K562 (cell line): ENCODE measurements around the gene SLC8A1. TPM values are rescaled to one million over a fixed set of nuclear protein-coding genes. Genes with fewer than 3 reads are reported as not detected.

Source experiments
- ATAC-seq: fragments of 200-7000 bp; cut with Tn5 transposase; 3 replicates; pipeline ENCODE4 v1.9.1; 2020; ENCODE audit warnings: moderate library complexity
- BruUV-seq: library from RNA; stranded (reverse); fragments of 400-500 nt; replicated peaks from 2 replicates; lab custom pipeline; 2021; lab: Mats Ljungman, UMichigan
- CTCF ChIA-PET: fragments of 300-600 bp; formaldehyde crosslinking; extraction: SDS; loops from one replicate; lab custom pipeline; 2021; ENCODE audit warnings: low intra/inter-chr PET ratio; lab: Yijun Ruan, JAX
- POLR2A ChIA-PET: fragments of 300-600, 350-650 bp; sonication (Branson Sonifier 250); formaldehyde crosslinking; extraction: SDS; loops from one replicate; lab custom pipeline; 2021; ENCODE audit warnings: antibody characterized with exemption, inconsistent platforms; lab: Yijun Ruan, JAX
- DNase-seq, 4 experiments: peaks; one replicate each; pipeline versions ENCODE4 v3.0.0 to v3.0.0-alpha.2; 2011 to 2018; ENCODE audit warnings: low spot score in 3 of 4, mixed read lengths in 3 of 4; ENCODE audit errors: extremely low read depth in 1 of 4
- FAIRE-seq: peaks from 2 replicates; lab custom pipeline; 2011; peaks lifted over from hg19 to GRCh38; lab: Jason Lieb, UNC
- H2AFZ ChIP-seq: 2 replicates; pipeline ENCODE4 v1.6.0; 2011; ENCODE audit warnings: low read depth, low read length, control low read depth, inconsistent platforms
- H3K27ac ChIP-seq: fragments of 200-600 bp; 3 replicates; pipeline ENCODE4 v1.8.0; 2011; ENCODE audit warnings: low read depth, mild to moderate bottlenecking, control low read depth, inconsistent platforms, low read length, moderate library complexity, mixed read lengths; ENCODE audit errors: extremely low read depth
- H3K27me3 ChIP-seq, 2 experiments: fragments of 300-600 bp in 1 of 2; 2 replicates in 1 of 2; 3 replicates in 1 of 2; pipeline versions ENCODE4 v1.6.0 to v1.8.0; 2011; ENCODE audit warnings: inconsistent platforms in 2 of 2, low read length in 2 of 2, mild to moderate bottlenecking in 1 of 2, mixed read lengths in 1 of 2, moderate library complexity in 1 of 2; ENCODE audit not compliant: control insufficient read depth in 2 of 2, insufficient read depth in 2 of 2
- H3K36me3 ChIP-seq: fragments of 300-600 bp; 3 replicates; pipeline ENCODE4 v1.8.0; 2011; ENCODE audit warnings: mild to moderate bottlenecking, low read length, inconsistent platforms; ENCODE audit not compliant: control insufficient read depth, insufficient read depth
- H3K4me1 ChIP-seq, 2 experiments: fragments of 200-600 bp in 1 of 2; replicated peaks in 1 of 2; 2 replicates in 1 of 2; 3 replicates in 1 of 2; pipeline versions ENCODE4 v1.5.1 to v1.8.0; 2011; ENCODE audit warnings: inconsistent platforms in 2 of 2, low read length in 2 of 2, mild to moderate bottlenecking in 1 of 2, mixed read lengths in 1 of 2, moderate library complexity in 1 of 2; ENCODE audit not compliant: control insufficient read depth in 2 of 2, insufficient read depth in 2 of 2
- H3K4me2 ChIP-seq: 2 replicates; pipeline ENCODE4 v1.6.1; 2011; ENCODE audit warnings: low read length, control low read depth, inconsistent platforms, mixed read lengths; ENCODE audit not compliant: insufficient read depth
- H3K4me3 ChIP-seq: fragments of 200-600 bp; sonication (generic), shearing (Covaris generic); 2 replicates; pipeline ENCODE4 v1.5.1; 2016; ENCODE audit warnings: control low read depth, inconsistent platforms
- H3K79me2 ChIP-seq: fragments of 200-600 bp; 3 replicates; pipeline ENCODE4 v1.8.0; 2011; ENCODE audit warnings: low read length, inconsistent platforms; ENCODE audit not compliant: control insufficient read depth, insufficient read depth
- H3K9ac ChIP-seq, 2 experiments: 2 replicates each; pipeline versions ENCODE4 v1.6.0 to v1.6.1; 2011; ENCODE audit warnings: low read depth in 2 of 2, low read length in 2 of 2, control low read depth in 1 of 2, inconsistent platforms in 1 of 2, mild to moderate bottlenecking in 1 of 2, mixed read lengths in 1 of 2; ENCODE audit not compliant: insufficient read depth in 1 of 2
- H3K9me1 ChIP-seq: one replicate; pipeline ENCODE4 v1.6.0; 2011; ENCODE audit warnings: inconsistent platforms, mild to moderate bottlenecking, low read length, moderate library complexity; ENCODE audit not compliant: control insufficient read depth, insufficient read depth
- H3K9me3 ChIP-seq: replicated peaks from 2 replicates; pipeline ENCODE4 v1.5.1; 2011; ENCODE audit warnings: low read depth, low read length, inconsistent platforms; ENCODE audit not compliant: control insufficient read depth, insufficient read depth
- H4K20me1 ChIP-seq: replicated peaks from 2 replicates; pipeline ENCODE4 v1.6.1; 2011; ENCODE audit warnings: low read length, inconsistent platforms, mixed read lengths; ENCODE audit not compliant: control insufficient read depth, insufficient read depth
- CREB3 ChIP-seq: fragments of 450-650 bp; conservative IDR thresholded peaks from 2 replicates; pipeline ENCODE4 v1.6.1; 2016; ENCODE audit warnings: missing genetic modification characterization, low read depth, mild to moderate bottlenecking, missing compliant biosample characterization, moderate library complexity
- CTCF ChIP-seq, 3 experiments: IDR thresholded peaks in 2 of 3; conservative IDR thresholded peaks in 1 of 3; 2 replicates each; pipeline ENCODE4 v1.5.1; 2011 to 2012; ENCODE audit warnings: low read length in 3 of 3, mild to moderate bottlenecking in 3 of 3, control low read depth in 2 of 3, improper control_type of control experiment in 1 of 3, inconsistent platforms in 1 of 3, low read depth in 1 of 3, mixed read lengths in 1 of 3, moderate library complexity in 1 of 3; ENCODE audit not compliant: insufficient read depth in 2 of 3
- EGR1 ChIP-seq: fragments of 450-650 bp; conservative IDR thresholded peaks from 2 replicates; pipeline ENCODE4 v1.6.1; 2017; ENCODE audit warnings: mild to moderate bottlenecking
- ETV6 ChIP-seq, 3 experiments: fragments of 150-350 bp in 1 of 3; sonication (generic) in 1 of 3; formaldehyde crosslinking in 1 of 3; IDR thresholded peaks; 2 replicates each; pipeline versions ENCODE4 v1.6.1 to v1.8.0; 2014 to 2022; ENCODE audit warnings: borderline replicate concordance in 2 of 3, low read depth in 2 of 3, antibody characterized with exemption in 1 of 3, low read length in 1 of 3, mild to moderate bottlenecking in 1 of 3, missing genetic modification reagents in 1 of 3
- HLTF ChIP-seq: fragments of 450-650 bp; IDR thresholded peaks from 2 replicates; pipeline ENCODE4 v1.6.1; 2016
- KLF1 ChIP-seq: fragments of 450-650 bp; IDR thresholded peaks from 2 replicates; pipeline ENCODE4 v1.6.1; 2016; ENCODE audit warnings: missing genetic modification characterization, missing compliant biosample characterization
- MCM7 ChIP-seq, 2 experiments: fragments of 450-650 bp; IDR thresholded peaks; 2 replicates each; pipeline ENCODE4 v1.6.1; 2016 to 2018
- MTA2 ChIP-seq: fragments of 450-650 bp; IDR thresholded peaks from 2 replicates; pipeline ENCODE4 v1.6.1; 2016; ENCODE audit warnings: low read depth
- NFIC ChIP-seq: fragments of 450-650 bp; IDR thresholded peaks from 2 replicates; pipeline ENCODE4 v1.6.1; 2017; ENCODE audit warnings: mild to moderate bottlenecking, inconsistent platforms
- RAD21 ChIP-seq, 2 experiments: fragments of 250-450 bp in 1 of 2; fragments of 450-650 bp in 1 of 2; sonication (Bioruptor Pico) in 1 of 2; formaldehyde crosslinking in 1 of 2; IDR thresholded peaks in 1 of 2; conservative IDR thresholded peaks in 1 of 2; 2 replicates each; pipeline versions ENCODE4 v1.4.0 to v1.8.0; 2020 to 2022; ENCODE audit warnings: mild to moderate bottlenecking in 2 of 2, moderate library complexity in 1 of 2
- RBM39 ChIP-seq: fragments of 200-400 bp; formaldehyde crosslinking; optimal IDR thresholded peaks from 2 replicates; pipeline ENCODE3; 2018; ENCODE audit warnings: low read depth, low read length
- SRSF1 ChIP-seq: fragments of 200-400 bp; formaldehyde crosslinking; IDR thresholded peaks from 2 replicates; pipeline ENCODE4 v1.6.1; 2017; ENCODE audit warnings: mild to moderate bottlenecking, low read depth, low read length, moderate library complexity
- TAL1 ChIP-seq: fragments of 450-650 bp; IDR thresholded peaks from 2 replicates; pipeline ENCODE4 v1.6.1; 2016; ENCODE audit warnings: mild to moderate bottlenecking
- THAP7 ChIP-seq: fragments of 250-450 bp; sonication (Bioruptor Pico); IDR thresholded peaks from 2 replicates; pipeline ENCODE4 v1.5.0; 2021
- XRCC3 ChIP-seq: fragments of 450-650 bp; IDR thresholded peaks from 2 replicates; pipeline ENCODE4 v1.6.1; 2017; ENCODE audit warnings: mild to moderate bottlenecking, moderate library complexity
- ZFPM2 ChIP-seq: fragments of 250-450 bp; sonication (Bioruptor Pico); IDR thresholded peaks from 2 replicates; pipeline ENCODE4 v1.5.1; 2022; ENCODE audit warnings: mild to moderate bottlenecking
- ZNF655 ChIP-seq: fragments of 250-450 bp; sonication (Bioruptor Pico); IDR thresholded peaks from 2 replicates; pipeline ENCODE4 v1.5.0; 2021
- ZNF766 ChIP-seq: fragments of 200-800 bp; sonication (Bioruptor generic); conservative IDR thresholded peaks from 2 replicates; pipeline ENCODE4 v1.6.1; 2016; ENCODE audit warnings: missing genetic modification characterization, missing compliant biosample characterization
- WGBS: fragments of 100-300 bp; shearing (Covaris generic); methylation state at CpG from one replicate; pipeline ENCODE4 v1.1.6; 2016; ENCODE audit warnings: low coverage, mixed read lengths; ENCODE audit not compliant: insufficient coverage; ENCODE audit errors: missing lambda C conversion rate; 5-methylcytosine and 5-hydroxymethylcytosine counted together
- in situ Hi-C: fragments of 300-500 bp; cut with MboI; formaldehyde crosslinking; loops from 4 replicates; pipeline ENCODE4 v1.15.0; 2018; ENCODE audit warnings: inconsistent platforms, mixed read lengths
- intact Hi-C: fragments of 100-400 bp; cut with micrococcal nuclease; formaldehyde crosslinking; loops from 2 replicates; pipeline ENCODE4 v1.14.2; 2022
- polyA plus RNA-seq, 8 experiments: library from polyadenylated mRNA; depleted of rRNA in 4 of 8; stranded (reverse) in 5 of 8; unstranded in 3 of 8; fragments of >200 nt; fragmentation: Nextera tagmentation in 2 of 8; fragmentation: Illumina TruSeq in 1 of 8; extraction: Ambion mirVana in 2 of 8; extraction: Trizol in 1 of 8; gene quantifications; 2 replicates each; pipeline versions ENCODE4 v1.2.1 to v1.2.3, GENCODE V29; 2011 to 2014; ENCODE audit warnings: inconsistent platforms in 1 of 8, missing spikeins in 1 of 8
- total RNA-seq, 7 experiments: library from RNA; depleted of rRNA in 6 of 7; stranded (reverse); fragments of >200 nt in 6 of 7; fragmentation: Illumina TruSeq in 2 of 7; extraction: Trizol in 2 of 7; gene quantifications; 2 replicates each; pipeline versions ENCODE4 v1.2.1 to v1.2.3, GENCODE V29; 2011 to 2021; ENCODE audit warnings: low replicate concordance in 1 of 7

SLC8A1 gene
- total and polyA plus RNA-seq, 9 of the 15 experiments (the other 6 are each of a cell fraction or from before 2014, with no cell fraction given), result not detected

- BruUV-seq, result no TSS peak
- no peaks in the 10 kb centered on the region for H3K9me3 ChIP-seq
- no peak overlapping the region for H3K4me3 ChIP-seq
- FAIRE-seq, result no peak
- in situ Hi-C loops, result no loop called here
- H3K4me2 ChIP-seq, result no peak overlapping the region
- no peak overlapping the region for H2AFZ ChIP-seq
- no peaks in the 10 kb centered on the region for H3K4me1 ChIP-seq
- H3K27ac ChIP-seq, result no peak overlapping the region
- WGBS, result 0% methylated on average over 4 of the region's 5 CpGs
- no peak for DNase-seq
- no peak overlapping the region for H3K9ac ChIP-seq
- no peaks in the 10 kb centered on the region for H3K9me1 ChIP-seq
- H4K20me1 ChIP-seq, result no peaks in the 10 kb centered on the region
- intact Hi-C loops, result no loop called here
- ChIA-PET POLR2A (no interaction called here), CTCF (no interaction called here)
- H3K36me3 ChIP-seq, result no peaks in the 10 kb centered on the region
- H3K27me3 ChIP-seq, result no peaks in the 10 kb centered on the region
- no peaks in the 10 kb centered on the region for H3K79me2 ChIP-seq
- ATAC-seq, result no peak
- TF ChIP-seq ZNF655 (no peak), TAL1 (no peak), RBM39 (no peak), ZFPM2 (CRISPR knock-in tag) (no peak), CREB3 (tag) (no peak), EGR1 (no peak), NFIC (no peak), HLTF (no peak), KLF1 (tag) (no peak), CTCF (IDR thresholded peaks at IDR 0.05 in 2 of 3, conservative IDR thresholded peaks at IDR 0.05 in 1 of 3; ENCODE audit: insufficient read depth in 2 of 3, low read depth in 1 of 3, low read length in 3 of 3) (no peak), MTA2 (no peak), ETV6 (IDR thresholded peaks at IDR 0.05; ENCODE audit: borderline replicate concordance in 1 of 2, low read depth in 2 of 2, low read length in 1 of 2) (no peak), ETV6 (CRISPR knock-in tag; IDR thresholded peaks at IDR 0.05; ENCODE audit: borderline replicate concordance) (no peak), MCM7 (IDR thresholded peaks at IDR 0.05) (no peak), RAD21 (CRISPR knock-in tag; conservative IDR thresholded peaks at IDR 0.05 in 1 of 2, IDR thresholded peaks at IDR 0.05 in 1 of 2) (no peak), SRSF1 (no peak), THAP7 (CRISPR knock-in tag) (no peak), ZNF766 (CRISPR knock-in tag) (no peak), XRCC3 (no peak)
Measured at GRCh38 chr2:40457837-40458236, 5.9 kb upstream of the SLC8A1 start.
